Sigmoid colon (tissue), 7 donors: ENCODE results near the gene TMEM114. TPM values are rescaled to one million over a fixed set of nuclear protein-coding genes. Genes with fewer than 3 reads are reported as not detected.

Experiments
- DNase-seq: peaks from one replicate; pipeline ENCODE4 v3.0.0-alpha.2; 2019
- H3K27ac ChIP-seq, 4 donors: fragments of 200-600 bp; sonication (generic); one replicate each; pipeline ENCODE4 v1.5.1; 2016 to 2019; ENCODE audit warnings: mild to moderate bottlenecking in 1 of 4
- H3K27me3 ChIP-seq, 3 donors: fragments of 200-600 bp; sonication (generic); one replicate each; pipeline ENCODE4 v1.5.1; 2019; ENCODE audit warnings: mild to moderate bottlenecking in 1 of 3
- H3K36me3 ChIP-seq, 4 donors: fragments of 200-600 bp; sonication (generic); one replicate each; pipeline ENCODE4 v1.5.1; 2016 to 2019
- H3K4me1 ChIP-seq, 4 donors: fragments of 200-600 bp; sonication (generic); one replicate each; pipeline ENCODE4 v1.5.1; 2017 to 2019
- H3K4me3 ChIP-seq, 4 donors: fragments of 200-600 bp; sonication (generic); one replicate each; pipeline ENCODE4 v1.5.1; 2017 to 2019; ENCODE audit warnings: mild to moderate bottlenecking in 2 of 4, moderate library complexity in 1 of 4
- H3K9me3 ChIP-seq, 4 donors: fragments of 200-600 bp in 3 of 4; sonication (generic) in 3 of 4; one replicate each; pipeline versions ENCODE4 v1.5.1 to v1.6.1; 2013 to 2019
- CTCF ChIP-seq, 4 experiments: fragments of 450-650 bp in 3 of 4; fragments of 200-600 bp in 1 of 4; IDR thresholded peaks; one replicate each; pipeline ENCODE4 v1.5.1; 2016 to 2019; ENCODE audit warnings: antibody characterized with exemption in 4 of 4, mild to moderate bottlenecking in 3 of 4, moderate library complexity in 2 of 4
- EP300 ChIP-seq, 4 donors: sonication (generic); formaldehyde crosslinking; IDR thresholded peaks; one replicate each; pipeline ENCODE4 v1.6.1; 2017; ENCODE audit warnings: antibody characterized with exemption in 4 of 4
- POLR2A ChIP-seq, 2 donors: fragments of 450-650 bp; IDR thresholded peaks; one replicate each; pipeline ENCODE4 v1.6.1; 2016; ENCODE audit warnings: antibody characterized with exemption in 2 of 2, mild to moderate bottlenecking in 2 of 2, moderate library complexity in 2 of 2
- POLR2AphosphoS5 ChIP-seq, 4 donors: sonication (generic); formaldehyde crosslinking; IDR thresholded peaks; one replicate each; pipeline ENCODE4 v1.6.1; 2017; ENCODE audit warnings: antibody characterized with exemption in 4 of 4
- WGBS, 2 donors: extraction: QIAGEN DNeasy Blood & Tissue Kit; methylation state at CpG; one replicate each; pipeline ENCODE4 v1.1.7; 2013; 5-methylcytosine and 5-hydroxymethylcytosine counted together
- intact Hi-C: fragments of 100-400 bp; cut with DNase I; formaldehyde crosslinking; loops from one replicate; pipeline ENCODE4 v1.15.1; 2023
- polyA plus RNA-seq, 3 donors: library from polyadenylated mRNA; stranded (reverse); fragments of 200-250 nt; gene quantifications; one replicate each; pipeline ENCODE4 v1.2.3, GENCODE V29; 2013
- total RNA-seq, 4 donors: library from RNA; depleted of rRNA; stranded (reverse); fragments of >200 nt; gene quantifications; one replicate each; pipeline ENCODE4 v1.1.0, GENCODE V29; 2016
- donor health status: healthy with polysubstance abuse.
- donor health status: Bipolar disorder and iron deficiency.
- donor health status: healthy.

Gene TMEM114
- total and polyA plus RNA-seq, 7 donors, result not detected

GRCh38 chr16:8541868-8542267 lies 48.4 kb downstream of the TMEM114 start:
- Histone ChIP-seq H3K36me3 (no peaks in the 10 kb centered on the region), H3K4me3 (no peak overlapping the region), H3K9me3 (no peaks in the 10 kb centered on the region), H3K4me1 (no peaks in the 10 kb centered on the region), H3K27ac (no peak overlapping the region), H3K27me3 (no peaks in the 10 kb centered on the region)
- WGBS, 2 donors, result 62 to 81% methylated on average over 4 of the region's 4 CpGs
- TF ChIP-seq CTCF (IDR thresholded peaks at IDR 0.05) (no peak), POLR2A (IDR thresholded peaks at IDR 0.05) (no peak), POLR2AphosphoS5 (IDR thresholded peaks at IDR 0.05) (no peak), EP300 (IDR thresholded peaks at IDR 0.05) (no peak)
- no peak for DNase-seq
- intact Hi-C loops, result no loop called here

- H3K36me3 ChIP-seq, result no peaks in the 10 kb centered on the region
- H3K27ac ChIP-seq, result no peak overlapping the region
- DNase-seq, result no peak
- no peak overlapping the region for H3K4me3 ChIP-seq
- WGBS, 2 donors, result 16 to 55% methylated on average over 6 of the region's 6 CpGs
- H3K27me3 ChIP-seq, result no peaks in the 10 kb centered on the region
- no peak for TF ChIP-seq POLR2A (IDR thresholded peaks at IDR 0.05)
- TF ChIP-seq EP300 (IDR thresholded peaks at IDR 0.05), result no peak
- TF ChIP-seq CTCF (IDR thresholded peaks at IDR 0.05), result no peak
- TF ChIP-seq POLR2AphosphoS5 (IDR thresholded peaks at IDR 0.05), result no peak
- no peaks in the 10 kb centered on the region for H3K4me1 ChIP-seq
- intact Hi-C loops, result no loop called here
- H3K9me3 ChIP-seq, result no peaks in the 10 kb centered on the region
These were observed 52.5 kb downstream of the TMEM114 start for GRCh38 chr16:8537691-8538342.

GRCh38 chr16:8533509-8533908 lies 56.8 kb downstream of the TMEM114 start:
- H3K4me1 ChIP-seq, result no peaks in the 10 kb centered on the region
- no peak for DNase-seq
- H3K27me3 ChIP-seq, result no peaks in the 10 kb centered on the region
- no peak for TF ChIP-seq EP300 (IDR thresholded peaks at IDR 0.05)
- WGBS, 2 donors, result 91 to 97% methylated on average over 2 of the region's 2 CpGs
- H3K36me3 ChIP-seq, result no peaks in the 10 kb centered on the region
- intact Hi-C loops, result no loop called here
- no peak overlapping the region for H3K27ac ChIP-seq
- H3K9me3 ChIP-seq, result no peaks in the 10 kb centered on the region
- H3K4me3 ChIP-seq, result no peak overlapping the region

- no peaks in the 10 kb centered on the region for H3K9me3 ChIP-seq
- no peaks in the 10 kb centered on the region for H3K36me3 ChIP-seq
- no peak overlapping the region for H3K4me3 ChIP-seq
- DNase-seq, result no peak
- WGBS, 2 donors, result 75 to 86% methylated on average over 5 of the region's 5 CpGs
- TF ChIP-seq POLR2AphosphoS5 (IDR thresholded peaks at IDR 0.05), result no peak
- no peak for TF ChIP-seq POLR2A (IDR thresholded peaks at IDR 0.05)
- no peak for TF ChIP-seq CTCF (IDR thresholded peaks at IDR 0.05)
- TF ChIP-seq EP300 (IDR thresholded peaks at IDR 0.05), result no peak
- H3K4me1 ChIP-seq, result no peaks in the 10 kb centered on the region
- intact Hi-C loops, result no loop called here
- H3K27me3 ChIP-seq, result no peaks in the 10 kb centered on the region
- no peak overlapping the region for H3K27ac ChIP-seq
These were observed 59.4 kb downstream of the TMEM114 start for GRCh38 chr16:8530752-8531384.

- H3K27me3 ChIP-seq, result no peaks in the 10 kb centered on the region
- no peaks in the 10 kb centered on the region for H3K36me3 ChIP-seq
- no peak overlapping the region for H3K27ac ChIP-seq
- TF ChIP-seq CTCF (IDR thresholded peaks at IDR 0.05) (no peak), POLR2A (IDR thresholded peaks at IDR 0.05) (no peak), POLR2AphosphoS5 (IDR thresholded peaks at IDR 0.05) (no peak), EP300 (IDR thresholded peaks at IDR 0.05) (no peak)
- H3K4me1 ChIP-seq, result no peaks in the 10 kb centered on the region
- intact Hi-C loops, result no loop called here
- no peaks in the 10 kb centered on the region for H3K9me3 ChIP-seq
- H3K4me3 ChIP-seq, result no peak overlapping the region
- 77 to 92% methylated on average over 5 of the region's 5 CpGs for WGBS, 2 donors
- DNase-seq, result no peak
These were observed 61.8 kb downstream of the TMEM114 start for GRCh38 chr16:8528471-8528870.
